ENCODE measurements around the gene XRCC6.
"Not testable (repeated sequence)": the region's sequence is repeated elsewhere in the genome, so short reads cannot be mapped to it uniquely, and the experiment has no call there.

Gene XRCC6

GRCh38 chr22:41598891-41599635 lies 22.0 kb upstream of the XRCC6 start:
- no peak for DNase-seq (ENCODE audit: low read depth in 2 of 2)

GRCh38 chr22:41600976-41601375 lies 20.1 kb upstream of the XRCC6 start:
- no peak for DNase-seq (ENCODE audit: low read depth in 2 of 2)

GRCh38 chr22:41603873-41604332 lies 17.2 kb upstream of the XRCC6 start:
- DNase-seq (ENCODE audit: low read depth in 2 of 2), result peak; percentile 40 to 41

GRCh38 chr22:41608386-41608785 lies 12.7 kb upstream of the XRCC6 start:
- no peak for DNase-seq (ENCODE audit: low read depth in 2 of 2)

GRCh38 chr22:41612603-41613306 lies 8.3 kb upstream of the XRCC6 start:
- DNase-seq (ENCODE audit: low read depth in 2 of 2), result no peak

GRCh38 chr22:41613456-41613855 lies 7.6 kb upstream of the XRCC6 start:
- no peak for DNase-seq (ENCODE audit: low read depth in 2 of 2)

- peak; percentile 17 to 38 for DNase-seq (ENCODE audit: low read depth in 2 of 2)
These were observed 1.0 kb upstream of the XRCC6 start for GRCh38 chr22:41619979-41620588.

- no peak for DNase-seq (ENCODE audit: low read depth in 2 of 2)
These were observed 451 bp upstream of the XRCC6 start, which contains the start of gene DESI1 for GRCh38 chr22:41620589-41621098. TSS of gene DESI1 (minus strand) at chr22:41621043. CDS start at chr22:41620839, 204 bp downstream.

GRCh38 chr22:41621911-41622179 lies 750 bp downstream of the XRCC6 start:
- DNase-seq (ENCODE audit: low read depth in 2 of 2), result no peak

GRCh38 chr22:41625577-41625976 lies 4.5 kb downstream of the XRCC6 start:
- DNase-seq (ENCODE audit: low read depth in 2 of 2), result no peak

GRCh38 chr22:41631115-41631514 lies 10.0 kb downstream of the XRCC6 start:
- DNase-seq (ENCODE audit: low read depth in 2 of 2), result not testable (repeated sequence)

- not testable (repeated sequence) for DNase-seq (ENCODE audit: low read depth in 2 of 2)
These were observed 10.5 kb downstream of the XRCC6 start for GRCh38 chr22:41631615-41632014.

GRCh38 chr22:41634610-41635009 lies 13.5 kb downstream of the XRCC6 start:
- DNase-seq (ENCODE audit: low read depth in 2 of 2), result not testable (repeated sequence)

- DNase-seq (ENCODE audit: low read depth in 2 of 2), result no peak
These were observed 15.4 kb downstream of the XRCC6 start for GRCh38 chr22:41636467-41636866.

- not testable (repeated sequence) for DNase-seq (ENCODE audit: low read depth in 2 of 2)
These were observed 16.5 kb downstream of the XRCC6 start for GRCh38 chr22:41637623-41638022.

- DNase-seq (ENCODE audit: low read depth in 2 of 2), result no peak
These were observed 17.0 kb downstream of the XRCC6 start for GRCh38 chr22:41638124-41638523.

- no peak for DNase-seq (ENCODE audit: low read depth in 2 of 2)
These were observed 17.7 kb downstream of the XRCC6 start for GRCh38 chr22:41638748-41639147.

- DNase-seq (ENCODE audit: low read depth in 2 of 2), result no peak
These were observed 20.8 kb downstream of the XRCC6 start for GRCh38 chr22:41641854-41642253.

- no peak for DNase-seq (ENCODE audit: low read depth in 2 of 2)
These were observed 21.4 kb downstream of the XRCC6 start for GRCh38 chr22:41642331-41643110.

GRCh38 chr22:41647771-41648170 lies 26.7 kb downstream of the XRCC6 start:
- DNase-seq (ENCODE audit: low read depth in 2 of 2), result no peak

- DNase-seq (ENCODE audit: low read depth in 2 of 2), result no peak
These were observed 27.3 kb downstream of the XRCC6 start for GRCh38 chr22:41648432-41648831.

- DNase-seq (ENCODE audit: low read depth in 2 of 2), result no peak
These were observed 29.1 kb downstream of the XRCC6 start for GRCh38 chr22:41650229-41650628.
